DMS53 treated with DMSO at 0.1 percent for 48 hours (cell line): ENCODE data around the gene WBP1L.
"Not testable (repeated sequence)": the region's sequence is repeated elsewhere in the genome, so short reads cannot be mapped to it uniquely, and the experiment has no call there.

Experiments
- DNase-seq: peaks from one replicate; lab custom pipeline; 2025; ENCODE audit not compliant: unreplicated experiment; lab: John Stamatoyannopoulos, UW

Gene WBP1L

DNA sequence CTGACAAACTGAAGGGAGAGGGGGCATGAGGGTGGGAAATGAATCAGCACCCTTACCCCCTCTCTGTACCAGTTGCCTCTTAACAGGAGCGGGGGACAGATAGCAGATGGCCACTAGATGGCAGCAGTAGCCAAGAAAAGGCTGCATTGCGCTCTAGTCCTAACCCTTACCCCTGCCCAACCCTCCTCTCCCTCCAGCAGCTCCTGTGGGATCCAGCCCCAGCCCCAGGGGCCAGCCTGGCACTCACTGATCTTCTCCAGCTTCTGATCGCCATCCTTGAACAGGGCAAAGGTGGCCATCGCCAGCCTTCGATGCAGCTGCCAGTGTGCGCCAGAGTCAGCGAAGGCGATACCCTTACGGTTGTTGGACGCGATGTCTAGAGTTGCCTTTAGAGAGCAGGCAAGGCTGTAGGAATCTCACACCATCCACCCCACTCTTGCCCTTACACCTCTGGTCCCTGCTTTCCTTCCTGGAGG lies 91.3 kb downstream of the WBP1L start:
- peak; percentile 63 for DNase-seq

DNA sequence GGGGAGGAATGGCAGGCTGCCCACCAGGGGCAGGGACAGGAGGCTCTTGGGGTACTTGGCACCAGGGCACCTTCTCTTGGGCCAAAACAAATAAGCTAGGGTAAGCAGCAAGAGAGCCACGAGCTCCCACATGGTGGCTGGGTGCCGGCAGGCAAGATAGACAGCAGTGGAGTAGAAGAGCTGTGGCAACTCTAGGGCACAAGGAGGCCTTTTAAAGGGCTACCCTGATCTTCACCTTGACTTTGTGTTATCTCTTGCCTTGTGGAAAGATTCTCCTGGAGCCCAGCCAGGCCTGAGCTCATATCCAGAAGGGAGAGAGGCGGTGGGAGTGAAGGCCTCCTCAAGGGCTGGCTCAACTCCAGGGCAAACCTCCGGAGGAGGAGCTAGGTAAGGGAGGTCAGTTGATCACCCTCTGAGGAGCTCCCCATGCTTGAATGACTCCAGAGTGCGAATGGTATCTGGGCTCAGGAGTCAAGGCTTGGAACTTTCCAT lies 93.5 kb downstream of the WBP1L start, which contains the start of gene CYP17A1:
TSS of gene CYP17A1 (minus strand) at position 184 of the 492 bp plus-strand sequence. CDS start at position 132, 52 bp downstream.
- DNase-seq = no peak

DNA sequence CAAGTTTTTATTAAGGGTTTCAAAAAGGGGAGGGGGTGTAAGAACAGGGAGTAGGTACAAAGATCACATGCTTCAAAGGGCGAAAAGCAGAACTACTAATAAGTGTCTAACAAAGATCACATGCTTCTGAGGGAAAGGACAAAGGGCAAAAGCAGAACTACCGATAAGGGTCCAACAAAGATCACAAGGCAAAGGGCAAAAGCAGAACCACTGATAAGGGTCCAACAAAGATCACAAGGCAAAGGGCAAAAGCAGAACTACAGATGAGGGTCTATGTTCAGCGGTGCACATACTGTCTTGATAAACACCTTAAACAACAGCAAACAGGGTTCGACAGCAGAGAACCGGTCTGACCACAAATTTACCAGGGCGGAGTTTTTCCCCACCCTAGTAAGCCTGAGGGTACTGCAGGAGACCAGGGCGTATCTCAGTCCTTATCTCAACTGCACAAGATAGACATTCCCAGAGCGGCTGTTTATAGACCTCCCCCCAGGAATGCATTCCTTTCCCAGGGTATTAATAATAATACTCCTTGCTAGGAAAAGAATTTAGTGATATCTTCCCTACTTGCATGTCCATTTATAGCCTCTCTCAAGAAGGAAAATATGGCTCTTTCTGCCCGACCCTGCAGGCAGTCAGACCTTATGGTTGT lies 94.7 kb downstream of the WBP1L start:
- DNase-seq = not testable (repeated sequence)

DNA sequence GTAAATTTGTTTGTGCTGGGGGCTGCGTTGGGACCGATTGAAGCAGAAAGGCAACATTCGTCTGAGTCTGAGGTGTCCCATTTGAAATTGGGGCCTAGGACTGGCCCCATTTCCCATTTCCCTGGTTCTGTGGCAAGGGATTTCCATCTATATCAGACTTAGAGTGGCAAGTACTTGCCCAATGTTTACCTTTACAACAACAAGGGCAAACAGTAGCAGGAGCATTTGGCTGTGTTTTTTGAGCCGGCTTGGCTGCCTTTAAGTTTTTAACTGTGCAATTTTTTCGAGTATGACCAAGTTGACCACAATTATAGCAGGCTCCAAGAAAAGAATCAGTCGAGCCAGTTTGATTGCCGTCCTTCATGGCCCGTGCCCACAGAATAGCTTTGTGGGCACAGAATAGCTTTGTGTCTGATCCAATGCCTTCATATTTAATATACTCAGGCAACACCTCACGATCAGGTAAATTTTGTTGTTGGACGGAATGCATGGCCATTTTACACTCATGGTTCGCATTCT lies 98.1 kb downstream of the WBP1L start:
- DNase-seq = no peak

DNA sequence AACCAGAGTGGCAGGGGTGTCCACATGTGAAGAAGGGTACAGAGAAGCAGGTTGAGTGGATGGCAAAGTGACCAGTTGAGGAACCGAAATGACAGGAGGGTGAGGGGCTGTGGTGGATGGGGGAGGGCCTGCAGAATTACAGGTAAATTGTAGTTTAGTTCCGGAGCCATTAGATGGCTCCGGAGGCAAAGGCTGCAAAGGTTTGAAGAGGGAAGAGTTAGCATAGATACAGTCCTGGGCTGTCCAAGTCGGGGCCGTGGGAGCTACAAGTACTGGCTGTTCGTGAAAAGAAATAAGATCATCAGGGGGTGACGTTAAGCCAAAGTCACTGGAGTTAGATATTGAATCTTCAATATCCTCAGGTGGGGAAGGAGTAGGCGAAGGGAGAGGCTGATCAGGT lies 99.4 kb downstream of the WBP1L start:
- not testable (repeated sequence) for DNase-seq

DNA sequence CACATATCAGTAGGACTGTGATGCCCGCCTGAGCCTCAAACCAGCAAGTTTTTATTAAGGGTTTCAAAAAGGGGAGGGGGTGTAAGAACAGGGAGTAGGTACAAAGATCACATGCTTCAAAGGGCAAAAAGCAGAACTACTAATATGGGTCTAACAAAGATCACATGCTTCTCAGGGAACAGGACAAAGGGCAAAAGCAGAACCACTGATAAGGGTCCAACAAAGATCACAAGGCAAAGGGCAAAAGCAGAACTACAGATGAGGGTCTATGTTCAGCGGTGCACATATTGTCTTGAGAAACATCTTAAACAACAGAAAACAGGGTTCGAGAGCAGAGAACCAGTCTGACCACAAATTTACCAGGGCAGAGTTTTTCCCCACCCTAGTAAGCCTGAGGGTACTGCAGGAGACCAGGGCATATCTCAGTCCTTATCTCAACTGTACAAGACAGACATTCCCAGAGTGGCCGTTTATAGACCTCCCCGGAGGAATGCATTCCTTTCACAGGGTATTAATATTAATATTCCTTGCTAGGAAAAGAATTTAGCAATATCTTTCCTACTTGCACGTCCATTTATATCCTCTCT lies 100.5 kb downstream of the WBP1L start:
- not testable (repeated sequence) for DNase-seq

DNA sequence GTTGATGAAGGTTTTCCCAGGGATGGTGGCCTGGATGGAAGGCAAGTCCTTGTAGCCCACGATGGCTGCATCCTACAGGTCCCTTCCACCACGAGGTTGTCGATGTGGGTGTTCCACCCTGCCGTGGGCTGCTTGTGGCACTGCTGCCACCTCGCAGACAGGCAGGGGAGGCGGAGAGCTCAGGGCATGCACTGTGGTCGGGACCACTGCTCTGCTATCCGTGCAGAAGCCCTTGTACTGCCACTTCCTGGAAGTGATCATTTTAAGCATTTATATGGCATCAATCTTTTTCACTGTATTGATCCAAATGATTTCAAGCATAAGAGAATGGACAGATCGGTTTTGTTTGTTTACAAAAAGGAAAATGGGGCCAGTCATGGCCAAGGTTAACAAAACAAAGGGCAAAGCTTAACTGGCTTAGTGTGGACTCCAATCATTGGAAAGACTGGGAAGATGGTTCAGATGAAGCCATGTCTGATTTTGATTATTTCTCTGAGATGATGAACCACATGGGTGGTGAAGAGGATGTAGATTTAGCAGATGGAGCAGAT lies 101.7 kb downstream of the WBP1L start:
- DNase-seq = no peak

DNA sequence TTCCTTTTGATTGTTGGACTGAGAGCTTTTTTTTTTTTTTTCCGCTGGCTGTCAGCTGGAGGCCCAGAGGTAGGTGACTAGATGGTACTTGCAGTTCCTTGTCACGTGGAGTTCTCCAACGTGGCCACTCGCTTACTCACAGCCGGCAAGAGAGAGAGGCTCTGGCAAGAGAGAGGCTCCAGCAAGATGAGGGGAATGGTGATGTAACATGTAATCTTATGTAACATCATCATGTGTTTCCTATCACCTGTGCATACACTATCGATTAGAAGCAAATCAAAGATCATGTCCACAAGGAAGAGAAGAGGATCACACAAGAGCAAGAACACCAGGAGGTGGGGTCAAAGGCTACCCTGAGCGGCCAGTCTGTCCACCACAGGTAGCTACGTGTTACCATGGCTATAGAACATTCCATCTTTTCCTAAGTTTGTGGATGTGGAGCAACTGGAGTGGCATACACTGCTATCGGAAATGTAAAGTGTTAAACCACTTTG lies 106.3 kb downstream of the WBP1L start:
- DNase-seq = no peak

DNA sequence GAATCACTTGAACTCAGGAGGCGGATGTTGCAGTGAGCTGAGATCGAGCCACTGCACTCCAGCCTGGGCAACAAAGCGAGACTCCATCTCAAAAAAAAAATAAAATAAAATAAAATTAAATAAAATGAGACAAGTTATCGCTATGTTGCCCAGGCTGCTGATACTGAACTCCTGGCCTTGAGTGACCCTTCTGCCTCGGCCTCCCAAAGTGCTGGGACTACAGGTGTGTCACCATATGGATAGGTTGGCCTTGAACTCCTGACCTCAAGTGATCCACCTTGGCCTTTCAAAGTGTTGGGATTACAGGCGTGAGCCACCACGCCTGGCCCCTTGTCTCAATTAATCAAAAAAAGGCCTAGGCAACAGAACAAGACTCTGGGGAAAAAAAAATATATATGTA lies 109.5 kb downstream of the WBP1L start:
- not testable (repeated sequence) for DNase-seq

DNA sequence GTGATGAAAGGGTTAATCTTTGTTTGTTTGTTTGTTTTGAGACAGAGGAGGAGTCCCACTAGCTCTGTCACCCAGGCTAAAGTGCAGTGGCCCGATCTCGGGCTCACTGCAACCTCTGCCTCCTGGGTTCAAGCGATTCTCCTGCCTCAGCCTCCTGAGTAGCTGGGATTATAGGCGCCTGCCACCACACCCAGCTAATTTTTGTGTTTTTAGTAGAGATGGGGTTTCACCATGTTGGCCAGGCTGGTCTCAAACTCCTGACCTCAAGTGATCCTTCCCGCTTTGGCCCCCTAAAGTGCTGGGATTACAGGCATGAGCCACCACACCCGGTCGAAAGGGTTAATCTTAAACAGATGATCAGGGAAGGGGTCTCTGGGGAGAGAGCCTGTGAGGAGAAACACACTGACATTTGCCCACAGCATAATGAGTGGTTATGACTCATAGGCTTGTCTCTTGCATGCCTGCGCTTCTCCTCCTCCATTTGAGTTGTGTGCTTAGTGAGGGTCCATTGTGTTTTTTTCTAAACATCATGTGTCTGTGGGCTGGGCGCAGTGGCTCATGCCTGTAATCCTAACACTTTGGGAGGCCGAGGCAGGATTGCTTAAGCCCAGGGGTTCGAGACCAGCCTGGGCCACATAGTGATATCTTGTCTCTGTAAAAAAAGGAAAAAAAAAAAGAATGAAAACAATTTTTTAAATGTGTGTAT lies 112.1 kb downstream of the WBP1L start:
- not testable (repeated sequence) for DNase-seq

DNA sequence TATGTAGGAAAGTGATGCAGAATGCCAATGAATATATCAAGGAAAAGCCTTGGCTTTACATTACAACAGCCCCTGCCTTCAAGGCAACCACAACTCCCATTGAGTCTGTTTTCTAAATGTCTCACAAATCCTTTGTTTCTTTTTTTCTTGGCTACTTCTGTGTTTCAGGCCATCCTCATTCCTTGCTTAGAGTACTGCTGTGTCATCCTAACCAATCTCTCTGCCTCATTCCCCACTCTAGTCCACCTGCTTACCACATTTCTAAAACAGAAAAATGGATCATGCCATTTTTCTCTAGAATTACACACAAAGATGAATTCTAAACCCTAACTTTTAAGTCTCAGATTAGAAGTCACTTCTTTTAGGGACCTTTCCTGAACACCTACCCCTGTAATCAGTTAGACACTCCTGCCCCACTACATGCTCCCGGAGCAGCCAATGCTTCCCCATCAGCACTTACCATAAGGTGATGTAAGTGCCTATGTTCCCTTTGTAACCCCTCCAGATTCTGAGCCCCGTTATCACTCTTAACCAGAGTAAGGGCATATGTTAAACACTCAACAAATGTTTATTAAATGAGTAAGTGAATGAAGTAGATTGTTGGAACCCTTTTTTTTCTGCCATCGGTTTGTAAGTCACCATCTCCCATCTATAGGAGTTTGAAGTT lies 113.1 kb downstream of the WBP1L start:
- no peak for DNase-seq

DNA sequence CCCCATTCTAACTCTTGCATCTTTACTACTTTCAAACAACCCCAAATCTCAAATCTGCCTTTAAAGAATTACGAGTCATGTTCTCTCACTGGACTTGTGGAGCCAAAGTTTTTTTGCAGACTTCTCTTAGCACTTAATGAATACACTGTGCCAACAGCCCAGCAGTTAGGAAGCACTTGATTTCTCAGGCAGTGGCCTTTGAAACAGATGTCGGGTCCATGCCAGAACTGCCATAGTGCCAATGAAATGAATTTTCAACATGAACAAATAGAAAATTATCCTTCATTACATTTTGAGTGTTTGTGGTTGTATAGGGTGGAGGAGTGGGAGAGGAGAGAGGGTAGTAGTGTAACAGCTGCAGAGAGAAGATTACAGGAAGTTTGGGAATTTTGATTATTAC lies 116.2 kb downstream of the WBP1L start:
- DNase-seq = no peak

DNA sequence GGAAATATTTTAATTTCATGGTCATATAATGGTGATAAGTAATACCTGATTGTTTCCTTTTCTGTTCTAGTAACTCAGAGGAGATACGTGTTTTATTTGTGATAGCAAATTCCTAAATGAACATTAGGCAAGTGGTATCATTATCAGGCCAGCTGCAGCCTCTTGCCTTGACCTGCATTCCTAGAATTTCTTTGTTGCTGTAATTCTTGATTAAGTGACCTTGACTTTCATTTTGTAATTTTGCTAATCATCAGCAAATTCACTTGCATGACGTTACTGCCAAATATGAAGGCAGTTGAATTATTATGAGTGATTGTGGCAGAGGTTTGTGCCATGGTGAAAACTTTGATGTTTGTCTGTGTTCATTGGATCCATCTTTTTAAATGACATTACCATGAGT lies 119.9 kb downstream of the WBP1L start:
- no peak for DNase-seq

DNA sequence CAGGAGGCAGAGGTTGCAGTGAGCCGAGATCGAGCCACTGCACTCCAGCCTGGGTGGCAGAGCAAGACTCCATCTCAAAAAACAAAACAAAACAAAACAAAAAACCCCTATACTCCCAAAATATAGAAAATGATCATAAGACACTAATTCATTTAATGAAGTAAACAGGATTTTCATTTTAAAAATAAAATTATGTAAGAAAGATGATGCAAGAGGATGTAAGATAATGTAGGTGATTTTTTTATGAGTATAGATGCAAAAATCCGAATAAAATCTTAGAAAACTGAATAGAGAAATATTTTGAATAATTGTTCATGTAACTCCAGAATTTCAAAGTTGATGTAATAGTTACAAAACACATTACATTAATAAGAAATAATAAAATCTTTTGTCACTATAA lies 121.9 kb downstream of the WBP1L start:
- DNase-seq = no peak
